Measurements from ENCODE around the gene HBB. TPM values are rescaled to one million over a fixed set of nuclear protein-coding genes. Genes with fewer than 3 reads are reported as not detected.

The HBB gene
- 1 to 10 TPM in 2 of 4 donors, not detected in 2; 1.1 to 2.0 TPM for total RNA-seq

- whole genome bisulfite sequencing, 2 donors (ENCODE audit: low coverage in 1 of 2) = 50% methylated on average over 3 of the region's 3 CpGs; no CpG with 5 or more reads in 1 of the 2 donors
- in situ Hi-C loops (cut with MboI; ENCODE audit: low pct_ligation_motif_present in 1 of 4, low pct_unique_long_range_greater_than_20kb in 1 of 4, low sequenced_read_pairs in 3 of 4) (no loop called here), intact Hi-C loops (cut with DNase I; ENCODE audit: low total_unique reads) (no loop called here)
- no peaks in the 10 kb centered on the region for H3K36me3 ChIP-seq
- no peak within 1 kb of the TSS for H3K4me3 ChIP-seq
- no peak for DNase-seq
- H3K27ac ChIP-seq = no peak within 1 kb of the TSS
- no peaks in the 10 kb centered on the region for H3K9me3 ChIP-seq
- no peak for TF ChIP-seq CTCF (IDR thresholded peaks at IDR 0.05)
- no peak for TF ChIP-seq POLR2AphosphoS5 (IDR thresholded peaks at IDR 0.05)
- TF ChIP-seq EP300 (IDR thresholded peaks at IDR 0.05; ENCODE audit: low read depth) = no peak
- no peak for TF ChIP-seq POLR2A (IDR thresholded peaks at IDR 0.05)
- H3K4me1 ChIP-seq = no peaks in the 10 kb centered on the region
- H3K27me3 ChIP-seq = no peaks in the 10 kb centered on the region
Measured at GRCh38 chr11:5226732-5227310, at the start of gene HBB. Gene HBB, minus strand, starts transcription at chr11:5227071. Its CDS starts 50 bp downstream, at chr11:5227021.

- H3K27me3 ChIP-seq = no peaks in the 10 kb centered on the region
- H3K27ac ChIP-seq = no peak overlapping the region
- WGBS, 2 donors (ENCODE audit: low coverage in 1 of 2) = 74 to 83% methylated on average over 6 of the region's 6 CpGs
- in situ Hi-C loops (cut with MboI; ENCODE audit: low pct_ligation_motif_present in 1 of 4, low pct_unique_long_range_greater_than_20kb in 1 of 4, low sequenced_read_pairs in 3 of 4) (no loop called here), intact Hi-C loops (cut with DNase I; ENCODE audit: low total_unique reads) (no loop called here)
- no peaks in the 10 kb centered on the region for H3K9me3 ChIP-seq
- DNase-seq = no peak
- H3K36me3 ChIP-seq = no peaks in the 10 kb centered on the region
- TF ChIP-seq CTCF (IDR thresholded peaks at IDR 0.05) (no peak), EP300 (IDR thresholded peaks at IDR 0.05; ENCODE audit: low read depth) (no peak), POLR2A (IDR thresholded peaks at IDR 0.05) (no peak), POLR2AphosphoS5 (IDR thresholded peaks at IDR 0.05) (no peak)
- no peak overlapping the region for H3K4me3 ChIP-seq
- no peaks in the 10 kb centered on the region for H3K4me1 ChIP-seq
Measured at GRCh38 chr11:5275369-5276110, 48.7 kb upstream of the HBB start.

- Histone ChIP-seq H3K36me3 (no peaks in the 10 kb centered on the region), H3K27ac (no peak overlapping the region), H3K4me3 (no peak overlapping the region), H3K4me1 (no peaks in the 10 kb centered on the region), H3K27me3 (no peaks in the 10 kb centered on the region), H3K9me3 (no peaks in the 10 kb centered on the region)
- intact Hi-C loops (cut with DNase I; ENCODE audit: low total_unique reads) = no loop called here
- WGBS, 2 donors (ENCODE audit: low coverage in 1 of 2) = 74 to 75% methylated on average over 3 to 5 of the region's 5 CpGs
- TF ChIP-seq CTCF (IDR thresholded peaks at IDR 0.05) = no peak
- TF ChIP-seq EP300 (IDR thresholded peaks at IDR 0.05; ENCODE audit: low read depth) = no peak
- TF ChIP-seq POLR2AphosphoS5 (IDR thresholded peaks at IDR 0.05) = no peak
- TF ChIP-seq POLR2A (IDR thresholded peaks at IDR 0.05) = no peak
- DNase-seq = no peak
- in situ Hi-C loops (cut with MboI; ENCODE audit: low pct_ligation_motif_present in 1 of 4, low pct_unique_long_range_greater_than_20kb in 1 of 4, low sequenced_read_pairs in 3 of 4) = no loop called here
Measured at GRCh38 chr11:5274395-5274794, 47.5 kb upstream of the HBB start.

- 36 to 71% methylated on average over 4 of the region's 4 CpGs for WGBS, 2 donors (ENCODE audit: low coverage in 1 of 2)
- in situ Hi-C loops (cut with MboI; ENCODE audit: low pct_ligation_motif_present in 1 of 4, low pct_unique_long_range_greater_than_20kb in 1 of 4, low sequenced_read_pairs in 3 of 4) (no loop called here), intact Hi-C loops (cut with DNase I; ENCODE audit: low total_unique reads) (no loop called here)
Measured at GRCh38 chr11:5272395-5273017, 45.6 kb upstream of the HBB start.

More at GRCh38 chr11:5272395-5273017, 45.6 kb upstream of the HBB start:
- no peaks in the 10 kb centered on the region for H3K4me1 ChIP-seq
- H3K9me3 ChIP-seq = no peaks in the 10 kb centered on the region
- DNase-seq = no peak
- no peak overlapping the region for H3K27ac ChIP-seq
- TF ChIP-seq CTCF (IDR thresholded peaks at IDR 0.05) = no peak
- no peak for TF ChIP-seq EP300 (IDR thresholded peaks at IDR 0.05; ENCODE audit: low read depth)
- no peak for TF ChIP-seq POLR2A (IDR thresholded peaks at IDR 0.05)
- no peaks in the 10 kb centered on the region for H3K36me3 ChIP-seq
- no peak overlapping the region for H3K4me3 ChIP-seq
- no peaks in the 10 kb centered on the region for H3K27me3 ChIP-seq

Measured in transverse colon (tissue), 4 donors.